GM08714 (cell line): Measurements from ENCODE around the gene TXNRD1.
"Not testable (repeated sequence)": the region's sequence is repeated elsewhere in the genome, so short reads cannot be mapped to it uniquely, and the experiment has no call there.

ENCODE experiments used
- H3K4me3 ChIP-seq: fragments of 200-500 bp; sonication (Bioruptor generic); 2 replicates; pipeline ENCODE4 v1.5.1; 2014; ENCODE audit warnings: mild to moderate bottlenecking, low read length, inconsistent platforms
- ZNF274 ChIP-seq: IDR thresholded peaks from 2 replicates; pipeline ENCODE4 v1.6.1; 2012; ENCODE audit warnings: mild to moderate bottlenecking, low read depth, low read length

The TXNRD1 gene

GRCh38 chr12:104242546-104243206 lies 27.1 kb downstream of the TXNRD1 start:
- no peak for TF ChIP-seq ZNF274
- H3K4me3 ChIP-seq: no peak overlapping the region

DNA sequence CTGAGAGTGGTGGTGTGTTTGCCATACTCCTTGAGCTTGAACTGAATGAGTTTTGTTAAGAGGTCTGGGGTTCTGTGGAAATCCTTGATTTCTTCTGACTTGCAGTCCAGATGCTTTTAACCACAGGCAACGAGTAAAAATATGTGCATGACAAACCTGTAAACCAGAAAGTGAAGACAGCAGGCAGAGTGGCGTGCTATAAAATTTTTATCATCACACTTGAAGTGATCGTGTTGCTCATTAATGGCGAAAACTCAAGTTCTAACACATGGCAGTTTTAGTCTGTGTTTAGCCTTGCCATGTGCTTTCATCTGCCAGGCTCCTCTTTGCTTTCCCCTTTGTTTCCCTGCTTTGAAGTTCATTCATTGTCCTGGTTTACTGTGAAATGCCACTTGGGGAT lies 28.0 kb downstream of the TXNRD1 start:
- H3K4me3 ChIP-seq: no peak overlapping the region
- TF ChIP-seq ZNF274: no peak

- no peak overlapping the region for H3K4me3 ChIP-seq
- TF ChIP-seq ZNF274: no peak
Measured at GRCh38 chr12:104243971-104244370, 28.4 kb downstream of the TXNRD1 start.

DNA sequence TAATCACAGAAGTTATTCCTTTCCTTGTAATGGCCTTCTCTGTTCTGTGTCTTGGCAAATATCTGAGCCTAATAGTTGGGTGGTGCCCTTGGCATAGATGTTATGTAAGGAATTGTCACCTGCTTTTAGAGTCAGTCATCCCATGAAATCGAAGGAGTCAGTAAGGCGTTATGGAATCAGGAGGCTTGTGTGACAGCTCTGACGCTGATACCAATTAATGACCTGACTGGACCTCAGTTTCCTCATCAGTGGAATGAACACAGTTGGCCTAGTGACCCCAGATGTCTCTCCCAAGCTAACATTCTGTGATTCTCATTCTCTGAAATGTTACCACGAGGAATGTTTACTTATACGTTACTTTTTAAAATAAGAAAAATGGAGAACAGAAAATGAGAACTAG lies 32.1 kb downstream of the TXNRD1 start:
- H3K4me3 ChIP-seq: no peak overlapping the region
- no peak for TF ChIP-seq ZNF274

DNA sequence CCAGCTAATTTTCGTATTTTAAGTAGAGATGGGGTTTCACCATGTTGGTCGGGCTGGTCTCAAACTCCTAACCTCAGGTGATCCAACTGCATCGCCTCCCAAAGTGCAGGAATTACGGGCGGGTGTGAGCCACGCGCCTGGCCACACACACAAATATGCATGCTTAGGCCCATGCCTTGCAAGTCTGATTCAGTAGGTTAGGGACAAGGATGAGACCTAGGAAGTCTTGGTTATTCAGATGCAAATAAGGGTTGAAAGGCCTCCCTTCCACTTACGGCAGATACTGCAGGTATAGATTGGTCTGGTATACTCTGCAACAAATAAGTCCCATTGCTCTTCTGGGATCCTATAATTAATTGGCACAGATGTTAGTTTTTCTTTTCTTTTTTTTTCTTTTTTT lies 32.9 kb downstream of the TXNRD1 start:
- no peak overlapping the region for H3K4me3 ChIP-seq
- no peak for TF ChIP-seq ZNF274

- TF ChIP-seq ZNF274: no peak
Measured at GRCh38 chr12:104249017-104249416, 33.4 kb downstream of the TXNRD1 start.

GRCh38 chr12:104249898-104250297 lies 34.3 kb downstream of the TXNRD1 start:
- no peak for TF ChIP-seq ZNF274
- no peak overlapping the region for H3K4me3 ChIP-seq

More at GRCh38 chr12:104249017-104249416, 33.4 kb downstream of the TXNRD1 start:
- H3K4me3 ChIP-seq: no peak overlapping the region

GRCh38 chr12:104250366-104251125 lies 35.0 kb downstream of the TXNRD1 start:
- no peak for TF ChIP-seq ZNF274
- H3K4me3 ChIP-seq: no peak overlapping the region

DNA sequence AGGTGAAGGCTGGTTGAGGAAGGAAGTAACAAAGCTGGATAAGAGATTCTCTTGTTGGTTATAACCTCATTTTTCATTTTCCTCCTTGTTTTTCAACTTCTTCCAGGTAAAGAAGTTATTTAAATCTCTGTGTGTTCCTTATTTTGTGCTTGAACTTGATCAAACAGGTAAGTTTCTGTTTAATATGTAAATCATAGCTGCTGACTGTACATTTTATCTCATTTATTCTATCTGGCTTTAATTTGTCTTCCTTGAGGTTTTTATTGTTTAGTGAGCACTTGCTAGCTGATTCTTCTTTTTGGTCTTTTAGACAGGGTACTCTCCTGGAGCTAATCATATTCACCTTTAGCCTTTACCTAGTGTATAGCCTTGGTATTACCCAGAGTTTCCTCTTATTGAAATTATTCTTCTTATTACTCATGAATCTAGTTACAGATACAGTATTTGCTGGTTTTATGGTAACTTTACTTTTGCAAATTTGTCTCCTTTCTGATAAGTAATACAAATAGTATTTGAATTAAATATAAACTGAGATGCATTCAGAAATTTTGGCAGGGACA lies 42.4 kb downstream of the TXNRD1 start:
- H3K4me3 ChIP-seq: no peak overlapping the region
- TF ChIP-seq ZNF274: no peak

DNA sequence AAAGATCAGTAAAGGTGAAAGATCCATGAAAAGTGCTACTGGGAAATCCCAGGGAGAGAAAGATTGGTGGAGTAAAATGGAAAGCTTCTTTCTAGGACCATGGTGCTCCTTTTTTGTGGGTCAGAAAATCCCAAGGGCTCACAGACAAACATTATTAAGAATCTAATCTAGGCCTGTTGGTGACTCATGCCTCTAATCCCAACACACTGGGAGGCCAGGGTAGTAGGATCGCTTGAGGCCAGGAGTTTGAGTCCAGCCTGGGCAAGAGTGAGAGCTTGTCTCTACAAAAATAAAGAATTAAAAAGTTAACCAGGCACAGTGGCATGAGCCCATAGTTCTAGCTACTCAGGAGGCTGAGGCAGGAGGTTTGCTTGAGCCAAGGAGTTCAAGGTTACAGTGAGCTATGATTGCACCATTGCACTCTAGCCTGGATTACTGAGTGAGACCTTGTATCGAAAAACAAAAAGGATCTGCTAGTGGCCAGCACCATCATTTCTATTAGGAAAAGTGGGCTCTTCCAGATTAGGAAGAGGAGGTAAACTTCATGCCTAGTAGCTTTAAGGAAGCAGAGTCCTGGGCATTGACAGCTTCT lies 43.0 kb downstream of the TXNRD1 start:
- H3K4me3 ChIP-seq: no peak overlapping the region
- no peak for TF ChIP-seq ZNF274

GRCh38 chr12:104263026-104263425 lies 47.4 kb downstream of the TXNRD1 start:
- H3K4me3 ChIP-seq: no peak overlapping the region
- no peak for TF ChIP-seq ZNF274

DNA sequence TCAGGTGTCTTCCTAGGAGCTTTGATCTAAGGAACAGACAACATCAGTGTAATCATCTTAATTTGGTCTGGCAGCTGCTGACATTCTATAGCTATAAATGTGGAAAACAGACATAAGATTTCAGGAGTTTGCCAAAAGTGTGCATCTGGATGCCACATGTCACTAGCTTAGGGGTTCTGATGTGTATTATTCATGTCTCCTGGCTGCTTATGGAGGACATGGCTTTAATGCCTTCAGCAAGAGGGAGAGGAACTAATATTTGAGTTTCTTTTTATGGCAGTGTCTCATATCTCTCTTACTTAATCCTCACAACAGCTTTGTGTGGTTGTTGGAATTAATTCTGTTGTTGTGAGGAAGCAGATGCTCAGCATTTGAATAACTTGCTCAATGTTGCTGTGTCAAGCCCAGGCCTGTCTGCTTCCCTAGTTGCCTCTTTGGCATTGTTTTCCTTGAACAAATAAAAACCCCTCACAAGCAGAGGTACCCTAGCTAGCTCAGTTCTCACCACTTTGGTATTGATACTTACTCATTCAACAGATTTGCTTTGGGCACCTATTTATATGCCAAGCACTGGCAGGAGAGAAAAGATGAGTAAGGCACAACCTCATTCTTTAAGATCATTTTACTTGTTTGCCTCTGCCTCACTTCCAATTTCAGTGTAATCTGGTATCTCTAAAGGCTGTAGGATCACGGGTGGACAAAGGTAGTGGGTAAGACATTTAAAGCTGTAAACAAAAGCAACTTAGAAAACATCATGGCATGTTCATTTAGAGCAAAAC lies 48.2 kb downstream of the TXNRD1 start:
- no peak for TF ChIP-seq ZNF274
- no peak overlapping the region for H3K4me3 ChIP-seq

DNA sequence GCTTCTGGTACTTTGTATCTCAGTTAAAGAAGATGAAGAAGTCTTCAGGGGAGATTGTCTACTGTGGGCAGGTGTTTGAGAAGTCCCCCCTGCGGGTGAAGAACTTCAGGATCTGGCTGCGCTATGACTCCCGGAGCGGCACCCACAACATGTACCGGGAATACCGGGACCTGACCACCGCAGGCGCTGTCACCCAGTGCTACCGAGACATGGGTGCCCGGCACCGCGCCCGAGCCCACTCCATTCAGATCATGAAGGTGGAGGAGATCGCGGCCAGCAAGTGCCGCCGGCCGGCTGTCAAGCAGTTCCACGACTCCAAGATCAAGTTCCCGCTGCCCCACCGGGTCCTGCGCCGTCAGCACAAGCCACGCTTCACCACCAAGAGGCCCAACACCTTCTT lies 49.9 kb downstream of the TXNRD1 start:
- not testable (repeated sequence) for H3K4me3 ChIP-seq

GRCh38 chr12:104272938-104273337 lies 57.4 kb downstream of the TXNRD1 start:
- no peak overlapping the region for H3K4me3 ChIP-seq
- TF ChIP-seq ZNF274: no peak
